HepG2 (cell line): ENCODE data around the gene RER1. TPM values are rescaled to one million over a fixed set of nuclear protein-coding genes. Genes with fewer than 3 reads are reported as not detected.

ENCODE experiments used
- ATAC-seq: fragments of 200-7000 bp; cut with Tn5 transposase; 3 replicates; pipeline ENCODE4 v1.9.1; 2020; ENCODE audit warnings: mild to moderate bottlenecking, moderate library complexity
- BruUV-seq: library from RNA; stranded (reverse); fragments of 400-500 nt; replicated peaks from 2 replicates; lab custom pipeline; 2021; lab: Mats Ljungman, UMichigan
- CTCF ChIA-PET: fragments of 300-600 bp; formaldehyde crosslinking; extraction: SDS; loops from one replicate; lab custom pipeline; 2021; ENCODE audit warnings: low total read pairs, inconsistent platforms, low intra/inter-chr PET ratio; lab: Yijun Ruan, JAX
- POLR2A ChIA-PET: fragments of 350-600 bp; sonication (Branson Sonifier 250); formaldehyde crosslinking; loops from one replicate; lab custom pipeline; 2020; ENCODE audit warnings: antibody characterized with exemption, inconsistent platforms; lab: Yijun Ruan, JAX
- DNase-seq: peaks from one replicate; pipeline ENCODE4 v3.0.0-alpha.2; 2015; ENCODE audit warnings: low spot score
- FAIRE-seq: peaks from 3 replicates; lab custom pipeline; 2011; peaks lifted over from hg19 to GRCh38; lab: Jason Lieb, UNC
- H2AFZ ChIP-seq: one replicate; pipeline ENCODE4 v1.6.1; 2011; ENCODE audit warnings: low read length, inconsistent platforms
- H3K27ac ChIP-seq: fragments of 300-600 bp; 3 replicates; pipeline ENCODE4 v1.8.0; 2011; ENCODE audit warnings: mixed run types, mild to moderate bottlenecking, mixed read lengths, low read length, inconsistent platforms; ENCODE audit not compliant: insufficient read depth; ENCODE audit errors: extremely low read length
- H3K27me3 ChIP-seq, 2 experiments: fragments of 200-600 bp in 1 of 2; 2 replicates in 1 of 2; 3 replicates in 1 of 2; pipeline versions ENCODE4 v1.6.0 to v1.8.0; 2011; ENCODE audit warnings: low read length in 2 of 2, mild to moderate bottlenecking in 2 of 2, moderate library complexity in 2 of 2, inconsistent platforms in 1 of 2; ENCODE audit not compliant: insufficient read depth in 2 of 2, control insufficient read depth in 1 of 2
- H3K36me3 ChIP-seq, 2 experiments: fragments of 200-600 bp in 1 of 2; replicated peaks in 1 of 2; 2 replicates in 1 of 2; 3 replicates in 1 of 2; pipeline versions ENCODE4 v1.5.1 to v1.8.0; 2011; ENCODE audit warnings: low read length in 2 of 2, inconsistent platforms in 1 of 2; ENCODE audit not compliant: insufficient read depth in 2 of 2, control insufficient read depth in 1 of 2
- H3K4me1 ChIP-seq: 2 replicates; pipeline ENCODE4 v1.5.1; 2012; ENCODE audit warnings: low read length, inconsistent platforms; ENCODE audit not compliant: insufficient read depth
- H3K4me2 ChIP-seq: 2 replicates; pipeline ENCODE4 v1.6.0; 2011; ENCODE audit warnings: low read depth, low read length, inconsistent platforms
- H3K4me3 ChIP-seq, 3 experiments: fragments of 200-600 bp in 1 of 3; sonication (generic), shearing (Covaris generic) in 1 of 3; replicated peaks in 1 of 3; 2 replicates each; pipeline ENCODE4 v1.5.1; 2011 to 2016; ENCODE audit warnings: low read length in 3 of 3, inconsistent platforms in 2 of 3, low read depth in 2 of 3, mild to moderate bottlenecking in 2 of 3, control low read depth in 1 of 3, mixed read lengths in 1 of 3; ENCODE audit not compliant: insufficient read depth in 1 of 3
- H3K79me2 ChIP-seq: one replicate; pipeline ENCODE4 v1.6.1; 2011; ENCODE audit warnings: low read length, inconsistent platforms; ENCODE audit not compliant: insufficient read depth
- H3K9ac ChIP-seq: 2 replicates; pipeline ENCODE4 v1.6.0; 2011; ENCODE audit warnings: mild to moderate bottlenecking, low read depth, low read length, inconsistent platforms; ENCODE audit not compliant: insufficient read depth
- H3K9me3 ChIP-seq: 2 replicates; pipeline ENCODE4 v1.5.1; 2012; ENCODE audit warnings: mild to moderate bottlenecking, low read length
- H4K20me1 ChIP-seq: 2 replicates; pipeline ENCODE4 v1.6.0; 2011; ENCODE audit warnings: inconsistent platforms, mild to moderate bottlenecking, low read length, moderate library complexity; ENCODE audit not compliant: insufficient read depth
- ARID2 ChIP-seq: sonication (generic); formaldehyde crosslinking; IDR thresholded peaks from 2 replicates; pipeline ENCODE4 v1.8.1; 2022; ENCODE audit warnings: mild to moderate bottlenecking, missing genetic modification reagents, borderline replicate concordance
- KLF16 ChIP-seq, 2 experiments: sonication (generic) in 1 of 2; formaldehyde crosslinking in 1 of 2; IDR thresholded peaks; 2 replicates each; pipeline versions ENCODE4 v1.6.1 to v1.8.0; 2016 to 2023; ENCODE audit warnings: missing genetic modification reagents in 2 of 2, missing compliant biosample characterization in 1 of 2
- RBAK ChIP-seq: sonication (generic); formaldehyde crosslinking; IDR thresholded peaks from 2 replicates; pipeline ENCODE4 v1.5.1; 2020; ENCODE audit warnings: mild to moderate bottlenecking, missing genetic modification reagents
- ZNF33A ChIP-seq: sonication (generic); formaldehyde crosslinking; IDR thresholded peaks from 2 replicates; pipeline ENCODE4 v1.5.1; 2020; ENCODE audit warnings: missing genetic modification reagents, mild to moderate bottlenecking, moderate library complexity, borderline replicate concordance
- ZSCAN22 ChIP-seq: sonication (generic); formaldehyde crosslinking; IDR thresholded peaks from 2 replicates; pipeline ENCODE4 v1.4.0; 2020; ENCODE audit warnings: mild to moderate bottlenecking, missing genetic modification reagents
- WGBS: methylation state at CpG from one replicate; pipeline ENCODE4 v1.1.6; 2017; ENCODE audit warnings: low lambda C conversion rate; 5-methylcytosine and 5-hydroxymethylcytosine counted together
- in situ Hi-C: cut with HindIII; loops from 2 replicates; pipeline ENCODE4 v1.10.0; 2017; ENCODE audit warnings: low pct_unique_long_range_greater_than_20kb; ENCODE audit not compliant: extremely low pct_ligation_motif_present
- intact Hi-C: fragments of 100-400 bp; cut with micrococcal nuclease; formaldehyde crosslinking; loops from one replicate; pipeline ENCODE4 v1.10.0; 2022; ENCODE audit not compliant: unreplicated experiment
- polyA plus RNA-seq, 8 experiments: library from polyadenylated mRNA; depleted of rRNA in 3 of 8; stranded (reverse) in 7 of 8; unstranded in 1 of 8; fragments of >200 nt; fragmentation: Illumina TruSeq in 4 of 8; extraction: Trizol in 4 of 8; gene quantifications; 2 replicates each; pipeline versions ENCODE4 v1.2.1 to v1.2.3, GENCODE V29; 2011 to 2016; ENCODE audit warnings: low read depth in 4 of 8, missing spikeins in 1 of 8, mixed read lengths in 1 of 8; ENCODE audit not compliant: insufficient read depth in 1 of 8
- total RNA-seq, 5 experiments: library from RNA; depleted of rRNA; stranded (reverse); fragments of >200 nt; fragmentation: Illumina TruSeq; extraction: Trizol; gene quantifications; 2 replicates each; pipeline ENCODE4 v1.2.3, GENCODE V29; 2016; ENCODE audit warnings: low read depth in 1 of 5
- TF ChIP-seq, protein P1 (sequence below): sonication (generic); formaldehyde crosslinking; IDR thresholded peaks from 2 replicates; pipeline ENCODE4 v1.5.0; 2020; ENCODE audit warnings: missing genetic modification reagents

Gene RER1
- total and polyA plus RNA-seq, 2 of the 13 experiments (the other 11 are each of a cell fraction or from before 2014, with no cell fraction given), result 128 to 164 TPM

DNA sequence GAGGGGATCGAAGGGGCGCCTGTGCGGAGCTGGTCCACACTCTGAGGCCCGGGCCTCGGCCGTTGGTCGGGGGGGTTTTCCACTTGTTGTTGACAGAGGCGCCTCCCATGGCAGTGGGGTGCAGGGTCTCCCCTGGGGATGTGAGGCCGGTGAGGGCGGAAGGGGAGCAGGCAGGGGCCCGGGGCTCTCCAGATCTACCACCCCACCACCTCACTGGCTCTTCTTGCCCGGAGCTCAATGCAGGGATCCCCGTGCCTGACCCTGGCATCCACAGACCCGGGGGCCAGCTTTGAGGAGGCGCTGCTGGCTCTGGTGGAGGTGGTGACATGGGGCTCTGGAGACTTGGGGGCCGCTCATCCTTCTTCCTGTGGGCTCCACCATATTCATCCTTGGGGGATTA, 27.8 kb downstream of the RER1 start:
- intact Hi-C loops, result no loop called here

DNA sequence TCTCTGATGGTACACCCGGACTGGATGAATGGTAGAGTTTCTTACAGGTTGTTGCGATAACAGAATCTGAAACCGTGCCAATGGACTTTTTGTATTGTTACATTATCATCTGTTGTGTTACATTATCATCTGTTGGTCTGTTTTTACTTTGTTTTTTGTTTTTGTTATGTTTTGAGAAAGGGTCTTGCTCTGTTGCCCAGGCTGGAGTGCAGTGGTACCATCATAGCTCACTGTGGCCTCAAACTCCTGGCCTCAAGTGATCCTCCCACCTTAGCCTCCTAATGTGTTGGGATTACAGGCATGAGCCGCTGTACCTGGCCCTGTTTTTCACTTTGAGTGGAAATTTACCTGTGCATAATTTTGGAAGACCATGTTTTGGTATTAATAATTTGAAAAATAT, 30.9 kb downstream of the RER1 start:
- H2AFZ ChIP-seq, result no peak overlapping the region
- H4K20me1 ChIP-seq, result no peaks in the 10 kb centered on the region
- TF ChIP-seq ZSCAN22 (CRISPR knock-in tag) (no peak), ARID2 (CRISPR knock-in tag) (no peak), KLF16 (CRISPR knock-in tag; IDR thresholded peaks at IDR 0.05) (no peak)
- intact Hi-C loops, result no loop called here
- H3K4me2 ChIP-seq, result no peak overlapping the region
- in situ Hi-C loops, result no loop called here
- no peak overlapping the region for H3K4me3 ChIP-seq
- H3K36me3 ChIP-seq, result no peaks in the 10 kb centered on the region
- ATAC-seq, result no peak
- DNase-seq, result no peak
- peaks cover 10 to 58% of the 10 kb centered on the region in 2 experiments for H3K27me3 ChIP-seq
- BruUV-seq, result no TSS peak
- 5% methylated on average over 4 of the region's 4 CpGs for WGBS
- no peaks in the 10 kb centered on the region for H3K4me1 ChIP-seq
- peaks cover 10% of the 10 kb centered on the region for H3K9me3 ChIP-seq
- H3K79me2 ChIP-seq, result no peaks in the 10 kb centered on the region
- ChIA-PET CTCF (no interaction called here), POLR2A (no interaction called here)
- no peak overlapping the region for H3K9ac ChIP-seq
- FAIRE-seq, result no peak
- no peak overlapping the region for H3K27ac ChIP-seq

More for the DNA sequence above, 27.8 kb downstream of the RER1 start:
- H3K4me3 ChIP-seq, result no peak overlapping the region
- H3K79me2 ChIP-seq, result no peaks in the 10 kb centered on the region
- H2AFZ ChIP-seq, result no peak overlapping the region
- in situ Hi-C loops, result no loop called here
- no peaks in the 10 kb centered on the region for H4K20me1 ChIP-seq
- no TSS peak for BruUV-seq
- no peak for DNase-seq
- 29% methylated on average over 5 of the region's 16 CpGs for WGBS
- POLR2A ChIA-PET, result no interaction called here
- no peak for ATAC-seq
- H3K27ac ChIP-seq, result no peak overlapping the region
- CTCF ChIA-PET, result no interaction called here
- H3K27me3 ChIP-seq, result peaks cover 9 to 59% of the 10 kb centered on the region in 2 experiments
- H3K4me1 ChIP-seq, result peaks cover 6% of the 10 kb centered on the region
- no peak for FAIRE-seq
- peaks cover 10% of the 10 kb centered on the region for H3K9me3 ChIP-seq
- TF ChIP-seq ZNF33A (CRISPR knock-in tag) (no peak), RBAK (CRISPR knock-in tag) (no peak)
- TF ChIP-seq, protein P1, sequence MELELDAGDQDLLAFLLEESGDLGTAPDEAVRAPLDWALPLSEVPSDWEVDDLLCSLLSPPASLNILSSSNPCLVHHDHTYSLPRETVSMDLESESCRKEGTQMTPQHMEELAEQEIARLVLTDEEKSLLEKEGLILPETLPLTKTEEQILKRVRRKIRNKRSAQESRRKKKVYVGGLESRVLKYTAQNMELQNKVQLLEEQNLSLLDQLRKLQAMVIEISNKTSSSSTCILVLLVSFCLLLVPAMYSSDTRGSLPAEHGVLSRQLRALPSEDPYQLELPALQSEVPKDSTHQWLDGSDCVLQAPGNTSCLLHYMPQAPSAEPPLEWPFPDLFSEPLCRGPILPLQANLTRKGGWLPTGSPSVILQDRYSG (CRISPR knock-in tag), result no peak
- TF ChIP-seq, all 625 proteins: peak for 0
- no peak overlapping the region for H3K9ac ChIP-seq
- H3K36me3 ChIP-seq, result no peaks in the 10 kb centered on the region
- H3K4me2 ChIP-seq, result no peak overlapping the region
